Measurements from ENCODE around the gene RPS6KC1.
A peak's percentile ranks its signal among the peaks of the same experiment; 100 is the strongest.

Gene RPS6KC1

DNA sequence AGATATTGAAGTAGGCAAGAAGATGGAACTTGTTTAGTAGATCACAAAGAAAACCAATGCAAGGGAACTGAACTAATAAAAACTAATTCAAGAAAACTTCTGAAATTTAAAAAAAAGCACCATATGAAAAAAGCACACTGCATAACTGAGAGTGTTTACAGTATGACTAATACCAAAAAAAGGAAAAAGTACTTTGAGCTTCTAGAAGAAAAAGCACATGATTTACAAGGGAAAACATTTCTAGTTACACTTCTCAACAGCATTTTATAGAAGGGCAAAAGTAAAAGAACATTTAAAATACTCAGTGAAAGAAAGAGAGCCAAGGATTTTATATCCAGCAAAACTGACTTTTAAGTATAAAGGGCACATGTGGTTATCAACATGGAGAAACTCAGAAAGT lies 233.6 kb downstream of the RPS6KC1 start:
- POLR2A ChIA-PET = no interaction called here

DNA sequence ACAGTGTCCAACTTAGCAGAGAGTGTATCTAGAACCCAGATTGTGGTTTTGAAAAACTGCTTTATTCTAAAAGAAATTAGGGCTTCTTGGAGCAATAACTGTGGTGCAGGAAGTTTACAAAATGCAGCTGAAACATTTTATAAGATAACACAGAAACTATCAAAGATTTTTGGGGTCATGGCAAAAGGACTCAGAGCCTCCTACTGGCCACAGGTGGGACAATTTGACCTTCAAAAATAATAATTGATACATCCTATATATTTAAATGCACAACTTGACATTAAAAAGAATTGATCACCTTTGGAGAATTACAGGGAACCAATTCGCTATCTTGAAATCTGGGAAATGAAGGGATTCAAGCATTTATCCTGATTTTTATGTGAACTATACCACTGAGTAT lies 235.2 kb downstream of the RPS6KC1 start:
- WGBS (ENCODE audit: insufficient coverage) = no CpG with 5 or more reads among the region's 1 CpG
- CTCF ChIA-PET = no interaction called here

More for the DNA sequence above, 233.6 kb downstream of the RPS6KC1 start:
- Histone ChIP-seq H3K9me3 (ENCODE audit: control extremely low read depth in 1 of 5, control insufficient read depth in 4 of 5, insufficient read depth in 2 of 5, low read depth in 1 of 5, low read length in 4 of 5) (no peaks in the 10 kb centered on the region), H3K4me1 (ENCODE audit: control extremely low read depth in 1 of 4, control insufficient read depth in 4 of 4, insufficient read depth in 4 of 4, low read length in 3 of 4) (no peaks in the 10 kb centered on the region), H3K27ac (ENCODE audit: insufficient read depth in 1 of 2, low read depth in 1 of 2, low read length in 2 of 2, poor library complexity in 1 of 2, severe bottlenecking in 2 of 2) (no peak overlapping the region), H3K4me3 (ENCODE audit: control insufficient read depth in 1 of 7, extremely low read depth in 1 of 7, insufficient read depth in 4 of 7, low read depth in 2 of 7, low read length in 6 of 7) (no peak overlapping the region), H3K27me3 (replicated peaks in 2 of 5; ENCODE audit: control insufficient read depth in 4 of 5, insufficient read depth in 5 of 5, low read length in 4 of 5) (no peaks in the 10 kb centered on the region), H3K36me3 (ENCODE audit: control insufficient read depth in 4 of 4, insufficient read depth in 4 of 4, low read length in 3 of 4) (no peaks in the 10 kb centered on the region)
- CTCF ChIA-PET = no interaction called here
- DNase-seq = no peak

DNA sequence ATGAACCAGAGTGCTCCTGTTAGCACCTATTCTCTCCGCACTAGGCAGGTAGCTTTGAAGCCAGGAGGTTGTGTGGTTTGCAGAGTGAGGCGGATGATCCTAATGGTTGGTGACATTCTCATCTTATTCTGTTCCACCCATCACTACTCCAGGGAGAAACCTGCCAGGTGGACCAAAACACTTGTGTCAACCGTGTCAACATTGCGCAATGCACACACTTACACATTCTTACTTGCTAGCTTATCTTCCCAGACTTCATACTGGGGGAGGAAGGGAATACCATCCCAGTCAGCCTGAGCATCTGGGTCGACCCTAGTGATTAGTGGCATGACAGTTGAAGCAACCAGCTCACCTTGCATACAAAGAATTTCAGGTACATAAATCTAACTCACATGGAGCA lies 236.9 kb downstream of the RPS6KC1 start:
- CTCF ChIA-PET = interaction anchor here (1.0 kb wide), 1 partner anchor 165 kb away, joined by 3 read pairs; no protein-coding TSS in a partner anchor
- no peaks in the 10 kb centered on the region for H3K36me3 ChIP-seq (ENCODE audit: control insufficient read depth in 4 of 4, insufficient read depth in 4 of 4, low read length in 3 of 4)
- no peaks in the 10 kb centered on the region for H3K9me3 ChIP-seq (ENCODE audit: control extremely low read depth in 1 of 5, control insufficient read depth in 4 of 5, insufficient read depth in 2 of 5, low read depth in 1 of 5, low read length in 4 of 5)
- H3K27me3 ChIP-seq (replicated peaks in 2 of 5; ENCODE audit: control insufficient read depth in 4 of 5, insufficient read depth in 5 of 5, low read length in 4 of 5) = no peaks in the 10 kb centered on the region
- WGBS (ENCODE audit: insufficient coverage) = 95% methylated on average over 3 of the region's 5 CpGs
- DNase-seq = no peak
- H3K4me3 ChIP-seq (ENCODE audit: control insufficient read depth in 1 of 7, extremely low read depth in 1 of 7, insufficient read depth in 4 of 7, low read depth in 2 of 7, low read length in 6 of 7) = no peak overlapping the region
- H3K27ac ChIP-seq (ENCODE audit: insufficient read depth in 1 of 2, low read depth in 1 of 2, low read length in 2 of 2, poor library complexity in 1 of 2, severe bottlenecking in 2 of 2) = no peak overlapping the region
- POLR2A ChIA-PET = no interaction called here
- H3K4me1 ChIP-seq (ENCODE audit: control extremely low read depth in 1 of 4, control insufficient read depth in 4 of 4, insufficient read depth in 4 of 4, low read length in 3 of 4) = no peaks in the 10 kb centered on the region

More for the DNA sequence above, 235.2 kb downstream of the RPS6KC1 start:
- H3K27me3 ChIP-seq (replicated peaks in 2 of 5; ENCODE audit: control insufficient read depth in 4 of 5, insufficient read depth in 5 of 5, low read length in 4 of 5) = no peaks in the 10 kb centered on the region
- no peak overlapping the region for H3K27ac ChIP-seq (ENCODE audit: insufficient read depth in 1 of 2, low read depth in 1 of 2, low read length in 2 of 2, poor library complexity in 1 of 2, severe bottlenecking in 2 of 2)
- H3K36me3 ChIP-seq (ENCODE audit: control insufficient read depth in 4 of 4, insufficient read depth in 4 of 4, low read length in 3 of 4) = no peaks in the 10 kb centered on the region
- POLR2A ChIA-PET = no interaction called here
- DNase-seq = peak in 1 of 3 donors; percentile 7
- H3K4me3 ChIP-seq (ENCODE audit: control insufficient read depth in 1 of 7, extremely low read depth in 1 of 7, insufficient read depth in 4 of 7, low read depth in 2 of 7, low read length in 6 of 7) = no peak overlapping the region
- H3K9me3 ChIP-seq (ENCODE audit: control extremely low read depth in 1 of 5, control insufficient read depth in 4 of 5, insufficient read depth in 2 of 5, low read depth in 1 of 5, low read length in 4 of 5) = no peaks in the 10 kb centered on the region
- H3K4me1 ChIP-seq (ENCODE audit: control extremely low read depth in 1 of 4, control insufficient read depth in 4 of 4, insufficient read depth in 4 of 4, low read length in 3 of 4) = no peaks in the 10 kb centered on the region

GRCh38 chr1:213291526-213291925 lies 240.5 kb downstream of the RPS6KC1 start:
- ChIA-PET POLR2A (no interaction called here), CTCF (no interaction called here)
- H3K4me1 ChIP-seq (ENCODE audit: control extremely low read depth in 1 of 4, control insufficient read depth in 4 of 4, insufficient read depth in 4 of 4, low read length in 3 of 4) = no peaks in the 10 kb centered on the region
- H3K4me3 ChIP-seq (ENCODE audit: control insufficient read depth in 1 of 7, extremely low read depth in 1 of 7, insufficient read depth in 4 of 7, low read depth in 2 of 7, low read length in 6 of 7) = no peak overlapping the region
- no peaks in the 10 kb centered on the region for H3K27me3 ChIP-seq (replicated peaks in 2 of 5; ENCODE audit: control insufficient read depth in 4 of 5, insufficient read depth in 5 of 5, low read length in 4 of 5)
- H3K27ac ChIP-seq (ENCODE audit: insufficient read depth in 1 of 2, low read depth in 1 of 2, low read length in 2 of 2, poor library complexity in 1 of 2, severe bottlenecking in 2 of 2) = no peak overlapping the region
- peaks cover 0 to 3% (median 2%) of the 10 kb centered on the region in 5 experiments for H3K9me3 ChIP-seq (ENCODE audit: control extremely low read depth in 1 of 5, control insufficient read depth in 4 of 5, insufficient read depth in 2 of 5, low read depth in 1 of 5, low read length in 4 of 5)
- no peak for DNase-seq
- H3K36me3 ChIP-seq (ENCODE audit: control insufficient read depth in 4 of 4, insufficient read depth in 4 of 4, low read length in 3 of 4) = no peaks in the 10 kb centered on the region
- WGBS (ENCODE audit: insufficient coverage) = no CpG with 5 or more reads among the region's 4 CpGs

DNA sequence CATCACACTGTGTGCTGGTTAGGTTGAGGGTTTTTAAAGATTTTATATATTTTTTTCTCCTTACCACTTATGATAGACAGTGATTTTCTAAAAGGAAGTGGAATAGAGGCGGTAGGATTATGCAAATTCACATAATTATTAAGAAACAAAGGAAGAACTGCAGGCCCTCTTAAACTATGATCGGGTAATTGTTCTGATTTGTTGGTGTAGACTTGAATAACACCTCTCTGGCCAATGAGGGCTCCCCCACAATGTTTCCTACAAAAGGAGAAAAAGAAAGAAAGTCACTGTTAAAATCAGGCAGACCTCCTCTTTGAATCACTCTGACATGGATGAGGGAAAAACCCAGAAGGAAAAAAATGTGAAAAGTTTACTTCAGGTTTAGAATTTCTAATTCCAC lies 241.6 kb downstream of the RPS6KC1 start:
- Histone ChIP-seq H3K27ac (ENCODE audit: insufficient read depth in 1 of 2, low read depth in 1 of 2, low read length in 2 of 2, poor library complexity in 1 of 2, severe bottlenecking in 2 of 2) (no peak overlapping the region), H3K36me3 (ENCODE audit: control insufficient read depth in 4 of 4, insufficient read depth in 4 of 4, low read length in 3 of 4) (no peaks in the 10 kb centered on the region), H3K4me3 (ENCODE audit: control insufficient read depth in 1 of 7, extremely low read depth in 1 of 7, insufficient read depth in 4 of 7, low read depth in 2 of 7, low read length in 6 of 7) (no peak overlapping the region), H3K27me3 (replicated peaks in 2 of 5; ENCODE audit: control insufficient read depth in 4 of 5, insufficient read depth in 5 of 5, low read length in 4 of 5) (no peaks in the 10 kb centered on the region), H3K4me1 (ENCODE audit: control extremely low read depth in 1 of 4, control insufficient read depth in 4 of 4, insufficient read depth in 4 of 4, low read length in 3 of 4) (no peaks in the 10 kb centered on the region), H3K9me3 (ENCODE audit: control extremely low read depth in 1 of 5, control insufficient read depth in 4 of 5, insufficient read depth in 2 of 5, low read depth in 1 of 5, low read length in 4 of 5) (peaks cover 0 to 7% (median 6%) of the 10 kb centered on the region in 5 experiments)
- ChIA-PET CTCF (no interaction called here), POLR2A (no interaction called here)
- no peak for DNase-seq
- WGBS (ENCODE audit: insufficient coverage) = no CpG with 5 or more reads among the region's 2 CpGs

DNA sequence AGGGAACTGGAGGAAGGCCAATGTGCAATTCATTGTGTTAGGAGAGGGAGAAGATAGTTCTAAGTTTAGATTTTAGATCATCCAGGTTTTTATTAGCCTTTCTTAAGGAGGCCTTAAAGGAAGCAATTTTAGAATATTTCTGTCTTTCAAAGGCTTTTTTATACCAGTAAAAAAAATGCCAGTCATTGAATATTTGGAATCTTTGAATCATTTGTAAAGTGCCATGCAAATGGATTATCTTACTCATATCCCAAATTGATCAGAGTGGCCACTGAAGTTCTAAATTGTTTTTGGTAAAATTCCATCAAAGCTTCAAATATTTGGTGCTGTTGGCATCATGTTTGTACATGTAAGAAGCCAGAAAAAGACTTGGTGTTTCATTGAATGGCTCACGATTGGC lies 244.8 kb downstream of the RPS6KC1 start:
- Histone ChIP-seq H3K4me1 (ENCODE audit: control extremely low read depth in 1 of 4, control insufficient read depth in 4 of 4, insufficient read depth in 4 of 4, low read length in 3 of 4) (no peaks in the 10 kb centered on the region), H3K9me3 (ENCODE audit: control extremely low read depth in 1 of 5, control insufficient read depth in 4 of 5, insufficient read depth in 2 of 5, low read depth in 1 of 5, low read length in 4 of 5) (peaks cover 0 to 10% (median 7%) of the 10 kb centered on the region in 5 experiments), H3K36me3 (ENCODE audit: control insufficient read depth in 4 of 4, insufficient read depth in 4 of 4, low read length in 3 of 4) (no peaks in the 10 kb centered on the region), H3K4me3 (ENCODE audit: control insufficient read depth in 1 of 7, extremely low read depth in 1 of 7, insufficient read depth in 4 of 7, low read depth in 2 of 7, low read length in 6 of 7) (no peak overlapping the region), H3K27ac (ENCODE audit: insufficient read depth in 1 of 2, low read depth in 1 of 2, low read length in 2 of 2, poor library complexity in 1 of 2, severe bottlenecking in 2 of 2) (no peak overlapping the region), H3K27me3 (replicated peaks in 2 of 5; ENCODE audit: control insufficient read depth in 4 of 5, insufficient read depth in 5 of 5, low read length in 4 of 5) (no peaks in the 10 kb centered on the region)
- WGBS (ENCODE audit: insufficient coverage) = 100% methylated on average over 1 of the region's 1 CpG
- DNase-seq = no peak
- ChIA-PET CTCF (no interaction called here), POLR2A (no interaction called here)

GRCh38 chr1:213296558-213296957 lies 245.5 kb downstream of the RPS6KC1 start:
- ChIA-PET CTCF (no interaction called here), POLR2A (no interaction called here)
- DNase-seq = no peak
- Histone ChIP-seq H3K36me3 (ENCODE audit: control insufficient read depth in 4 of 4, insufficient read depth in 4 of 4, low read length in 3 of 4) (no peaks in the 10 kb centered on the region), H3K27ac (ENCODE audit: insufficient read depth in 1 of 2, low read depth in 1 of 2, low read length in 2 of 2, poor library complexity in 1 of 2, severe bottlenecking in 2 of 2) (no peak overlapping the region), H3K4me1 (ENCODE audit: control extremely low read depth in 1 of 4, control insufficient read depth in 4 of 4, insufficient read depth in 4 of 4, low read length in 3 of 4) (no peaks in the 10 kb centered on the region), H3K9me3 (ENCODE audit: control extremely low read depth in 1 of 5, control insufficient read depth in 4 of 5, insufficient read depth in 2 of 5, low read depth in 1 of 5, low read length in 4 of 5) (peaks cover 0 to 10% (median 7%) of the 10 kb centered on the region in 5 experiments), H3K4me3 (ENCODE audit: control insufficient read depth in 1 of 7, extremely low read depth in 1 of 7, insufficient read depth in 4 of 7, low read depth in 2 of 7, low read length in 6 of 7) (no peak overlapping the region), H3K27me3 (replicated peaks in 2 of 5; ENCODE audit: control insufficient read depth in 4 of 5, insufficient read depth in 5 of 5, low read length in 4 of 5) (no peaks in the 10 kb centered on the region)

All from common myeloid progenitor, CD34-positive (primary cell).